ENCODE measurements around the gene TAF9B.
"Not testable (repeated sequence)": the region's sequence is repeated elsewhere in the genome, so short reads cannot be mapped to it uniquely, and the experiment has no call there.

DNA sequence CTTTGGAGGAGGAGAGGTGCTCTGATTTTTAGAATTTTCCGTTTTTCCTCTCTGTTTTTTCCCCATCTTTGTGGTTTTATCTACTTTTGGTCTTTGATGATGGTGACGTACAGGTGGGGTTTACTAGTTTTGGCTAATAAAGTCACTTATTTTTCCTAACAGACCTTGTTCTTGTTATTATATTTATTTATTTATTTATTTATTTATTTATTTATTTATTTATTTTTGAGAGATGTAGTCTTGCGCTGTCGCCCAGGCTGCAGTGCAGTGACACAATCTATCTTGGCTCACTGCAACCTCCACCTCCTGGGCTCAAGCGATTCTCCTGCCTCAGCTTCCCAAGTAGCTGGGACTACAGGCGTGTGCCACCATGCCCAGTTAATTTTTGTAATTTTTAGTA, 58.0 kb downstream of the TAF9B start:
- TF ChIP-seq POLR2AphosphoS5 (IDR thresholded peaks at IDR 0.05; ENCODE audit: low read depth, low read length); GABPA (IDR thresholded peaks at IDR 0.05; ENCODE audit: low read depth); EP300 (IDR thresholded peaks at IDR 0.05; ENCODE audit: borderline replicate concordance in 1 of 2, low read depth in 1 of 2, low read length in 1 of 2); MXI1 (IDR thresholded peaks at IDR 0.05; ENCODE audit: low read depth, low read length); CHD2 (IDR thresholded peaks at IDR 0.05; ENCODE audit: low read length, partially characterized antibody); RFX5 (IDR thresholded peaks at IDR 0.05; ENCODE audit: low read length); SIN3A (IDR thresholded peaks at IDR 0.05; ENCODE audit: borderline replicate concordance, low read depth, low read length); TAF1 (IDR thresholded peaks at IDR 0.05; ENCODE audit: borderline replicate concordance, low read depth, low read length); GATA2 (CRISPR knock-in tag; IDR thresholded peaks at IDR 0.05); FOXM1 (IDR thresholded peaks at IDR 0.05; ENCODE audit: low read depth): not testable (repeated sequence)
- TF ChIP-seq, protein P1, sequence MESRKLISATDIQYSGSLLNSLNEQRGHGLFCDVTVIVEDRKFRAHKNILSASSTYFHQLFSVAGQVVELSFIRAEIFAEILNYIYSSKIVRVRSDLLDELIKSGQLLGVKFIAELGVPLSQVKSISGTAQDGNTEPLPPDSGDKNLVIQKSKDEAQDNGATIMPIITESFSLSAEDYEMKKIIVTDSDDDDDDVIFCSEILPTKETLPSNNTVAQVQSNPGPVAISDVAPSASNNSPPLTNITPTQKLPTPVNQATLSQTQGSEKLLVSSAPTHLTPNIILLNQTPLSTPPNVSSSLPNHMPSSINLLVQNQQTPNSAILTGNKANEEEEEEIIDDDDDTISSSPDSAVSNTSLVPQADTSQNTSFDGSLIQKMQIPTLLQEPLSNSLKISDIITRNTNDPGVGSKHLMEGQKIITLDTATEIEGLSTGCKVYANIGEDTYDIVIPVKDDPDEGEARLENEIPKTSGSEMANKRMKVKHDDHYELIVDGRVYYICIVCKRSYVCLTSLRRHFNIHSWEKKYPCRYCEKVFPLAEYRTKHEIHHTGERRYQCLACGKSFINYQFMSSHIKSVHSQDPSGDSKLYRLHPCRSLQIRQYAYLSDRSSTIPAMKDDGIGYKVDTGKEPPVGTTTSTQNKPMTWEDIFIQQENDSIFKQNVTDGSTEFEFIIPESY (IDR thresholded peaks at IDR 0.05; ENCODE audit: borderline replicate concordance, low read depth) = not testable (repeated sequence)
- TF ChIP-seq, protein P2, sequence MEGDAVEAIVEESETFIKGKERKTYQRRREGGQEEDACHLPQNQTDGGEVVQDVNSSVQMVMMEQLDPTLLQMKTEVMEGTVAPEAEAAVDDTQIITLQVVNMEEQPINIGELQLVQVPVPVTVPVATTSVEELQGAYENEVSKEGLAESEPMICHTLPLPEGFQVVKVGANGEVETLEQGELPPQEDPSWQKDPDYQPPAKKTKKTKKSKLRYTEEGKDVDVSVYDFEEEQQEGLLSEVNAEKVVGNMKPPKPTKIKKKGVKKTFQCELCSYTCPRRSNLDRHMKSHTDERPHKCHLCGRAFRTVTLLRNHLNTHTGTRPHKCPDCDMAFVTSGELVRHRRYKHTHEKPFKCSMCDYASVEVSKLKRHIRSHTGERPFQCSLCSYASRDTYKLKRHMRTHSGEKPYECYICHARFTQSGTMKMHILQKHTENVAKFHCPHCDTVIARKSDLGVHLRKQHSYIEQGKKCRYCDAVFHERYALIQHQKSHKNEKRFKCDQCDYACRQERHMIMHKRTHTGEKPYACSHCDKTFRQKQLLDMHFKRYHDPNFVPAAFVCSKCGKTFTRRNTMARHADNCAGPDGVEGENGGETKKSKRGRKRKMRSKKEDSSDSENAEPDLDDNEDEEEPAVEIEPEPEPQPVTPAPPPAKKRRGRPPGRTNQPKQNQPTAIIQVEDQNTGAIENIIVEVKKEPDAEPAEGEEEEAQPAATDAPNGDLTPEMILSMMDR (IDR thresholded peaks at IDR 0.05) = not testable (repeated sequence)
- TF ChIP-seq, protein P3, sequence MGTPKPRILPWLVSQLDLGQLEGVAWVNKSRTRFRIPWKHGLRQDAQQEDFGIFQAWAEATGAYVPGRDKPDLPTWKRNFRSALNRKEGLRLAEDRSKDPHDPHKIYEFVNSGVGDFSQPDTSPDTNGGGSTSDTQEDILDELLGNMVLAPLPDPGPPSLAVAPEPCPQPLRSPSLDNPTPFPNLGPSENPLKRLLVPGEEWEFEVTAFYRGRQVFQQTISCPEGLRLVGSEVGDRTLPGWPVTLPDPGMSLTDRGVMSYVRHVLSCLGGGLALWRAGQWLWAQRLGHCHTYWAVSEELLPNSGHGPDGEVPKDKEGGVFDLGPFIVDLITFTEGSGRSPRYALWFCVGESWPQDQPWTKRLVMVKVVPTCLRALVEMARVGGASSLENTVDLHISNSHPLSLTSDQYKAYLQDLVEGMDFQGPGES (IDR thresholded peaks at IDR 0.05; ENCODE audit: low read depth, low read length) = not testable (repeated sequence)

Data from SK-N-SH (cell line).